ENCODE data around the gene CAMK1D.

The CAMK1D gene

DNA sequence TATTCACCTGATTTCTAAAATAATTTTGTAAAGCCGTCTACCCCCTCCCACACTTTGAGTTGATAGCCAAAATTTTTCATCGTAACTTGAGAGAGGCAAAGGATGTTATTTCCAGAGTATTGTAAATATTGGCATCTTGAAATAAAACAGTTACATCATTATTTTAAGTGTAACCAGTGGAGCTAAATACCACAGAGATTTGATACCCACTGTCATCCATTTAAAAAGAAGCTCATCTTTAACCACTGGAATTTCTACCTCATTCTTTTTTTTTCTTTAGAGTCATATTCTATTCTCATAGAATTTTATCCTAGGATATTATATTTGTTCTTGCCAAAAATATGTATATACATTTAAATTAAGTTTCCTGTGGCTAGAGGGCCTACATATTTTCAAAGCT is 48.6 kb downstream of the CAMK1D start:
- DNase-seq (ENCODE audit: low read depth), result no peak
- TF ChIP-seq, protein P1, sequence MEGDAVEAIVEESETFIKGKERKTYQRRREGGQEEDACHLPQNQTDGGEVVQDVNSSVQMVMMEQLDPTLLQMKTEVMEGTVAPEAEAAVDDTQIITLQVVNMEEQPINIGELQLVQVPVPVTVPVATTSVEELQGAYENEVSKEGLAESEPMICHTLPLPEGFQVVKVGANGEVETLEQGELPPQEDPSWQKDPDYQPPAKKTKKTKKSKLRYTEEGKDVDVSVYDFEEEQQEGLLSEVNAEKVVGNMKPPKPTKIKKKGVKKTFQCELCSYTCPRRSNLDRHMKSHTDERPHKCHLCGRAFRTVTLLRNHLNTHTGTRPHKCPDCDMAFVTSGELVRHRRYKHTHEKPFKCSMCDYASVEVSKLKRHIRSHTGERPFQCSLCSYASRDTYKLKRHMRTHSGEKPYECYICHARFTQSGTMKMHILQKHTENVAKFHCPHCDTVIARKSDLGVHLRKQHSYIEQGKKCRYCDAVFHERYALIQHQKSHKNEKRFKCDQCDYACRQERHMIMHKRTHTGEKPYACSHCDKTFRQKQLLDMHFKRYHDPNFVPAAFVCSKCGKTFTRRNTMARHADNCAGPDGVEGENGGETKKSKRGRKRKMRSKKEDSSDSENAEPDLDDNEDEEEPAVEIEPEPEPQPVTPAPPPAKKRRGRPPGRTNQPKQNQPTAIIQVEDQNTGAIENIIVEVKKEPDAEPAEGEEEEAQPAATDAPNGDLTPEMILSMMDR (IDR thresholded peaks at IDR 0.05; ENCODE audit: low read depth, low read length, missing control alignments), result no peak
- no peak overlapping the region for H3K4me3 ChIP-seq (ENCODE audit: low read depth, low read length)

DNA sequence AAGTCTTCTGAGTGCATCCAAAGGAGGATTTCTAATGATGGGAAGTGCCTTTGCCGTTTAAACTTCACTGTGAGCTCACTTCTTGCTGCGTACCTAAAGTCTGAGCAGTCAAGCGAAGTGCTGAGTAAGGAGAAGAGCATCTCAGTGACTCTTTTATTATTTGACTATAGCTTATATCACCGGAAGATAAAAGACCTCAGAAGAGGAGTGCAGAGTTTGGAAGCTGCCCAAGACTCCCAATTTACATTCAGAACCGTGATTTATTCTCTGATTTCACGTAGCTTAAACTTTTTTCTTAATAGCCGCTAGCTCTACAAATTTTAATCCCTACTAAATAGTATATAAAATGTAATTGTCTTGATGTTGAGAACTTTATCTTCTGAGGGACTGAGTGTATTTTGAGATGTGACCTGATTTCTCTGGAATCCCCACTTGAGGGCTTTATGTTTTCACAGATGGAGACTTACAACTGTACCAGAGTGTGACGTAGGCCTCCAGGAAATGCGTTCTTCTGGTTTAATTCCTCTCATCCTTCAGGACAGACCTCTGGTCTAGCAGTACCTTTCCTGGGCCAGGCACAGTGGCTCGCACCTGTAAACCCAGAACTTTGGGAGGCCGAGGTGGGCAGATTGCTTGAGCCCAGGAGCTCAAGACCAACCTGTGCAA is 51.1 kb downstream of the CAMK1D start:
- TF ChIP-seq, protein P1 (IDR thresholded peaks at IDR 0.05; ENCODE audit: low read depth, low read length, missing control alignments), result no peak

GRCh38 chr10:12401466-12401865 is 52.1 kb downstream of the CAMK1D start:
- TF ChIP-seq, protein P1 (IDR thresholded peaks at IDR 0.05; ENCODE audit: low read depth, low read length, missing control alignments), result no peak
- no peak overlapping the region for H3K4me3 ChIP-seq (ENCODE audit: low read depth, low read length)
- DNase-seq (ENCODE audit: low read depth), result no peak

More for the DNA sequence above, 51.1 kb downstream of the CAMK1D start:
- DNase-seq (ENCODE audit: low read depth), result no peak
- no peak overlapping the region for H3K4me3 ChIP-seq (ENCODE audit: low read depth, low read length)

- TF ChIP-seq, protein P1 (IDR thresholded peaks at IDR 0.05; ENCODE audit: low read depth, low read length, missing control alignments), result no peak
- H3K4me3 ChIP-seq (ENCODE audit: low read depth, low read length), result no peak overlapping the region
- DNase-seq (ENCODE audit: low read depth), result no peak
Measured at GRCh38 chr10:12403119-12403518, 53.8 kb downstream of the CAMK1D start.

GRCh38 chr10:12405342-12406320 is 56.3 kb downstream of the CAMK1D start:
- no peak for DNase-seq (ENCODE audit: low read depth)
- TF ChIP-seq, protein P1 (IDR thresholded peaks at IDR 0.05; ENCODE audit: low read depth, low read length, missing control alignments), result no peak
- no peak overlapping the region for H3K4me3 ChIP-seq (ENCODE audit: low read depth, low read length)

GRCh38 chr10:12406764-12407400 is 57.5 kb downstream of the CAMK1D start:
- DNase-seq (ENCODE audit: low read depth), result no peak
- no peak overlapping the region for H3K4me3 ChIP-seq (ENCODE audit: low read depth, low read length)
- TF ChIP-seq, protein P1 (IDR thresholded peaks at IDR 0.05; ENCODE audit: low read depth, low read length, missing control alignments), result no peak
